Measurements from ENCODE around the gene KRT80.

Gene KRT80

DNA sequence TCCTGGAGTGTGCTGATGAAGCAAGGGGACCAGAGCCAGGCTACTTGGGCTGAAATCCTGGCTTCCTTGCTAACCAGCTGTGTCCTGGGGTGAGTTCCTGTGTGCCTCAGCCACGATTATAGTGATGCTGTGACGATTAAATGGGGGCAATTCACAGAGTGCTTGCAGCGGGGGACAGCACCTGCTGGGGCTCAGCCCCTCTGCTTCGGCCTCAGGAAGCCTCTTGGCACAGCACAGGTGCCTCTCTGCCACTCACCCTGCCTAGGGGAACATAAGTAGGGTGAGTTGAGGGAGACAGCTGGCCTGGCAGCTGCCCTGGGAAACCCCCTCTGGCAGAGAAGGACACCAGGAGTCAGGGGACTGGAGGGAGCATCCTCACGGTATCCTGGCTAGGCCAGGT lies 9.4 kb downstream of the KRT80 start:
- TF ChIP-seq, protein P1, sequence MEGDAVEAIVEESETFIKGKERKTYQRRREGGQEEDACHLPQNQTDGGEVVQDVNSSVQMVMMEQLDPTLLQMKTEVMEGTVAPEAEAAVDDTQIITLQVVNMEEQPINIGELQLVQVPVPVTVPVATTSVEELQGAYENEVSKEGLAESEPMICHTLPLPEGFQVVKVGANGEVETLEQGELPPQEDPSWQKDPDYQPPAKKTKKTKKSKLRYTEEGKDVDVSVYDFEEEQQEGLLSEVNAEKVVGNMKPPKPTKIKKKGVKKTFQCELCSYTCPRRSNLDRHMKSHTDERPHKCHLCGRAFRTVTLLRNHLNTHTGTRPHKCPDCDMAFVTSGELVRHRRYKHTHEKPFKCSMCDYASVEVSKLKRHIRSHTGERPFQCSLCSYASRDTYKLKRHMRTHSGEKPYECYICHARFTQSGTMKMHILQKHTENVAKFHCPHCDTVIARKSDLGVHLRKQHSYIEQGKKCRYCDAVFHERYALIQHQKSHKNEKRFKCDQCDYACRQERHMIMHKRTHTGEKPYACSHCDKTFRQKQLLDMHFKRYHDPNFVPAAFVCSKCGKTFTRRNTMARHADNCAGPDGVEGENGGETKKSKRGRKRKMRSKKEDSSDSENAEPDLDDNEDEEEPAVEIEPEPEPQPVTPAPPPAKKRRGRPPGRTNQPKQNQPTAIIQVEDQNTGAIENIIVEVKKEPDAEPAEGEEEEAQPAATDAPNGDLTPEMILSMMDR (conservative IDR thresholded peaks at IDR 0.05; ENCODE audit: low read depth, low read length), result no peak
- no peak overlapping the region for H3K4me3 ChIP-seq (ENCODE audit: low read length)
- DNase-seq (ENCODE audit: low read depth), result no peak

DNA sequence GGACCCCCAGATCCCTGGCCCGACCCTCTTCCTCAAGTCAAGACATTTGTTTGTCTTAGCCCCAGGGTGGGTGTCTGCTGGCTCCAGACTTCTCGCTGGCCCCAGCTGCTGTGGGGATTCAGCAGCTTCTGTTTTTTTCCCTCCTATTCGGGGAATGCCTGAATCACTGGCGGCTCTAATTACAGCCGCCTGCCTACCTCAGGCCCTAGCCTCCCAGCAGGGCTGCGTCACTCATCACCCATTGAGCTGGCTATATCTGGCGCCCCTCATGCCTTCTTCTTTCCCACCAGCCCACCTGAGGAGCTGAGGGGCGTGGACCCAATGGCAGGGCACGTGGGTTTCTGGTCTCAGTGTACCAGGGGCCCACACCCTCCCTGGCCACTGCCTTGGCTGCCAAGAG lies 10.1 kb downstream of the KRT80 start:
- H3K4me3 ChIP-seq (ENCODE audit: low read length), result no peak overlapping the region
- DNase-seq (ENCODE audit: low read depth), result no peak
- TF ChIP-seq, protein P1 (conservative IDR thresholded peaks at IDR 0.05; ENCODE audit: low read depth, low read length), result no peak

DNA sequence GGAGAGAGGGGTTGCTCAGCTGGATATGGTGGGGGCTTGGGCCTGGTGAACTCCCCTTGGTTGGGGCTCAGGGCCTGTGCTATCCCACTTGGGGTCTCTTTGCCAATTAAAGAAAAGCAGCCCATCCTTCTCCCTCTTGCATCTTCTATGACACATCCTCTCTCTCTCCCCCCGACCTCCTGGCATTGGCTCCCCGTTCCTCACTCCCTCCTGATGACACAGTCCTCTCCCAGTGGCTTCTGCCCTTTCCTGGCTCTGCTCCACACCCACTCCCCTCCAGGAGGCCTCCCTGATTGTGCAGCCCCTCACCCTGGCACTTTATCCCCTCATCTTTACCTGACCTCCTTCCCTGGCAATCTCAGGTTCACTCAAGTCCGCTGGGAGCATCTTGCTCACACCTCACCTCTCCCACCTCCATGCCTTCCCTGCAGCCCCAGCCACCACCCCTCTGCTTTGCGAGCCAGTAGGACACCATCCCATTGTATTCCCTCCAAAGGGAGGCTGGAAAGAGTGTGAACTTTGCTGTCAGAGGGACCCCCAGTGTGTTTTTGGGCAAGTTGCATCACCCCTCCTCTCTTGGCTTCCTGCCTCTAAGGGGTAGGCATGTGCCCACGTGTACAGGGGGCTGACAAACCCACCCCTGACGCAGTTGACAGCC lies 10.7 kb downstream of the KRT80 start:
- DNase-seq (ENCODE audit: low read depth), result no peak
- TF ChIP-seq, protein P1 (conservative IDR thresholded peaks at IDR 0.05; ENCODE audit: low read depth, low read length), result no peak
- no peak overlapping the region for H3K4me3 ChIP-seq (ENCODE audit: low read length)

DNA sequence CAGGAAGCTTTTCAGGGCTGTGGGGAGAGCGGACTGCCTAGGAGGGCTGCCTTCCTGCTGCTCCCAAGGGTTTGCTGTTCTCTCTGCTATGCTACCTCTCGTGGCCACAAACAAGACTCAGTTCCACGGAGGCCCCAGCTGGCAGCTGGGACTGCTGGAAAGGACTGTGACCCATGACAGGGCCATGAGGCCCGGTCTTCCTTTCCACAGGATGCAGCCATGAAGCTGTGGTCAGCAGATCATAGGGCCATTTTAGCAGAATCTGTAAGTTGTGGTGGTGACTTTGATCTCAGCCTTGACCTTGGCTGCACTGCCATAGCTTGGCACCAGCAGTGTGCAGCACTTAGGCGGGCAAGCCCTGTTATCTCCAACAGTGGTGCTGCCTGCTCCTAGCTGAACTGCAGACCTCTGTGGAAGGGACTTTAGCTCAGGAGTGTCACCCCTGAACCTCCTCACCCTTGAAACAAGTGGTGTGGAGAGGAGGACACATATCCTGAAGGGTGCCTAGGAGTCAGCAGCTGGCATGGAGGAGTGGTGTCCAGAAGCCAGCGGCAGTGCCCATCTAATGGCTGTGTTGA lies 12.3 kb downstream of the KRT80 start:
- TF ChIP-seq, protein P1 (conservative IDR thresholded peaks at IDR 0.05; ENCODE audit: low read depth, low read length), result no peak
- H3K4me3 ChIP-seq (ENCODE audit: low read length), result no peak overlapping the region
- DNase-seq (ENCODE audit: low read depth), result no peak

DNA sequence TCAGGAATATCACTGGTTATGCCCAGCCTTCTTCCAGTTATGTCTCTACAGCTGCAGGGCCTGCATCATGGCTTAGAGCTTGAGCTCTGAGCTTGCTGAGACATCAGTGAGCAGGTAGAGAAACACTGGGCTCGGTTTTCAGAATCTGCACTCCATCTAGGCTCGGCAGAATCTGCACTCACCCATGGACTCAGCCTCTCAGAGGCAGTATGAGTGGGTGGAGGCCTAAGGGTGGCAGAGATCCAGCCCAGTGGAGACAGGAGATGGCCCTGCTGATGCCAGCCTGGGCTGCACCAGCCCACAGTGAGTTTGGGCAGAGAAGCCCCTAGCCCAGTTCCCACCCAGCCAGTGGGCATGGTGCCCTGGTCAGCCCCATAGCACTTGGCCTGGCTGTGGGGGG lies 12.8 kb downstream of the KRT80 start:
- TF ChIP-seq, protein P1 (conservative IDR thresholded peaks at IDR 0.05; ENCODE audit: low read depth, low read length), result no peak

DNA sequence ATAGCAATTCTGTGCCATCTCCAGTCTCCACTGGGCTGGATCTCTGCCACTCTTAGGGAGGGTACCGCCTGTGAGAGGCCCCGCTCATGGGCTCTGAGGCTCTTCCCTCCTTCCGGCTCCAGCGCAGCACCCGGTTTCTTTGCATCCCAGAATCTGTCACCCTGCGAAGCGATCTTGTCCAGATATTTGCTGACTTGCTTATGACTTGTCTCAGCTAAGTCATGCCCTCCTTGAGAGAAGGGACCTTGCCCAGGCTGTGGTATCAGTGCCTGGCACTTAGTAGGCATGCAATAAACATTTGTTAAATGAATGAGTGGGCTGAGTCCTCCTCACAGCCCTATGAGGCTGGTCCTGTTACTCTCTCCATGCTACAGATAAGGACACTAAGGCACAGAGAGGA lies 13.4 kb downstream of the KRT80 start:
- H3K4me3 ChIP-seq (ENCODE audit: low read length), result no peak overlapping the region
- no peak for DNase-seq (ENCODE audit: low read depth)
- TF ChIP-seq, protein P1 (conservative IDR thresholded peaks at IDR 0.05; ENCODE audit: low read depth, low read length), result no peak

More for the DNA sequence above, 12.8 kb downstream of the KRT80 start:
- no peak for DNase-seq (ENCODE audit: low read depth)
- H3K4me3 ChIP-seq (ENCODE audit: low read length), result no peak overlapping the region
